Left ventricle myocardium inferior (tissue), 1 donor: ENCODE data around the gene AKAP6. TPM values are rescaled to one million over a fixed set of nuclear protein-coding genes. Genes with fewer than 3 reads are reported as not detected.

Experiments used
- DNase-seq: peaks from one replicate; pipeline ENCODE4 v3.0.0-alpha.2; 2020
- H3K27ac ChIP-seq: fragments of 200-600 bp; replicated peaks from 2 replicates; pipeline ENCODE4 v1.8.0; 2021
- H3K27me3 ChIP-seq: fragments of 200-600 bp; 2 replicates; pipeline ENCODE4 v1.8.0; 2021; ENCODE audit warnings: low read depth
- H3K36me3 ChIP-seq: fragments of 200-600 bp; 2 replicates; pipeline ENCODE4 v1.8.0; 2021
- H3K4me1 ChIP-seq: fragments of 200-600 bp; 2 replicates; pipeline ENCODE4 v1.8.0; 2021
- H3K4me3 ChIP-seq: fragments of 200-600 bp; 2 replicates; pipeline ENCODE4 v1.8.0; 2021; ENCODE audit warnings: mild to moderate bottlenecking, moderate library complexity
- H3K9me3 ChIP-seq: fragments of 200-600 bp; replicated peaks from 2 replicates; pipeline ENCODE4 v1.8.0; 2021
- CTCF ChIP-seq: fragments of 200-600 bp; IDR thresholded peaks from 2 replicates; pipeline ENCODE4 v1.8.0; 2021; ENCODE audit warnings: antibody characterized with exemption, mild to moderate bottlenecking, borderline replicate concordance
- intact Hi-C: fragments of 100-400 bp; cut with micrococcal nuclease; formaldehyde crosslinking; loops from one replicate; pipeline ENCODE4 v1.11.0; 2022
- long read RNA-seq: library from polyadenylated mRNA; unstranded; transcript quantifications from one replicate; pipeline ENCODE4 v2.0.0, GENCODE V29; 2021
- total RNA-seq: library from RNA; stranded (reverse); fragmentation: NEBNext Ultra II Directional; extraction: Animal tissue kit (Norgen Biotek cat#: 25700); gene quantifications from one replicate; pipeline ENCODE4 v1.2.1, GENCODE V29; 2021
- donor health status: DM: no; HTN: yes; CAD: no; lungs with severe emphysema.

AKAP6 gene
- total RNA-seq: 218 TPM
- long read RNA-seq, partial matches to known transcripts: 45 of 70 reads
- long read RNA-seq, other reads (novel, unspliced or antisense): 24 of 70 reads

- Histone ChIP-seq H3K4me1 (peaks cover 15% of the 10 kb centered on the region), H3K27me3 (no peaks in the 10 kb centered on the region), H3K36me3 (no peaks in the 10 kb centered on the region), H3K27ac (no peak within 1 kb of the TSS), H3K9me3 (peaks cover 9% of the 10 kb centered on the region), H3K4me3 (no peak within 1 kb of the TSS)
- TF ChIP-seq CTCF: no peak
- intact Hi-C loops: no loop called here
- DNase-seq: no peak
Measured at GRCh38 chr14:32329146-32329545, at the start of gene AKAP6. TSS of gene AKAP6 (plus strand) at chr14:32329298. CDS start at chr14:32433494, 104,196 bp downstream.

GRCh38 chr14:32286602-32287001 is 42.5 kb upstream of the AKAP6 start:
- H3K27me3 ChIP-seq: no peaks in the 10 kb centered on the region
- intact Hi-C loops: no loop called here
- H3K27ac ChIP-seq: no peak overlapping the region
- no peak for TF ChIP-seq CTCF
- H3K4me3 ChIP-seq: no peak overlapping the region
- H3K4me1 ChIP-seq: no peaks in the 10 kb centered on the region
- no peak for DNase-seq
- peaks cover 10% of the 10 kb centered on the region for H3K9me3 ChIP-seq
- no peaks in the 10 kb centered on the region for H3K36me3 ChIP-seq

- no peak overlapping the region for H3K4me3 ChIP-seq
- H3K9me3 ChIP-seq: no peaks in the 10 kb centered on the region
- no peaks in the 10 kb centered on the region for H3K27me3 ChIP-seq
- no peak overlapping the region for H3K27ac ChIP-seq
- no peaks in the 10 kb centered on the region for H3K36me3 ChIP-seq
- H3K4me1 ChIP-seq: peaks cover 20% of the 10 kb centered on the region
- DNase-seq: no peak
- intact Hi-C loops: no loop called here
- no peak for TF ChIP-seq CTCF
Measured at GRCh38 chr14:32296366-32296765, 32.7 kb upstream of the AKAP6 start.

GRCh38 chr14:32298346-32298745 is 30.8 kb upstream of the AKAP6 start:
- TF ChIP-seq CTCF: no peak
- Histone ChIP-seq H3K4me3 (no peak overlapping the region), H3K27me3 (no peaks in the 10 kb centered on the region), H3K36me3 (no peaks in the 10 kb centered on the region), H3K4me1 (peaks cover 20% of the 10 kb centered on the region), H3K9me3 (no peaks in the 10 kb centered on the region), H3K27ac (no peak overlapping the region)
- DNase-seq: no peak
- intact Hi-C loops: no loop called here

- Histone ChIP-seq H3K4me1 (peaks cover 30% of the 10 kb centered on the region), H3K27ac (no peak overlapping the region), H3K9me3 (no peaks in the 10 kb centered on the region), H3K36me3 (no peaks in the 10 kb centered on the region), H3K27me3 (no peaks in the 10 kb centered on the region), H3K4me3 (no peak overlapping the region)
- DNase-seq: no peak
- TF ChIP-seq CTCF: no peak
- intact Hi-C loops: no loop called here
Measured at GRCh38 chr14:32300136-32300535, 29.0 kb upstream of the AKAP6 start.

GRCh38 chr14:32303865-32304264 is 25.2 kb upstream of the AKAP6 start:
- Histone ChIP-seq H3K4me3 (no peak overlapping the region), H3K27ac (no peak overlapping the region), H3K36me3 (no peaks in the 10 kb centered on the region), H3K27me3 (no peaks in the 10 kb centered on the region), H3K4me1 (peaks cover 22% of the 10 kb centered on the region), H3K9me3 (no peaks in the 10 kb centered on the region)
- intact Hi-C loops: no loop called here
- no peak for TF ChIP-seq CTCF
- DNase-seq: no peak
